Measurements from ENCODE around the gene TSPAN7. TPM values are rescaled to one million over a fixed set of nuclear protein-coding genes. Genes with fewer than 3 reads are reported as not detected.

TSPAN7 gene
- total and polyA plus RNA-seq, 9 of the 15 experiments (the other 6 are each of a cell fraction or from before 2014, with no cell fraction given): 0.07 to 0.29 (median 0.12) TPM; not detected in 1

DNA sequence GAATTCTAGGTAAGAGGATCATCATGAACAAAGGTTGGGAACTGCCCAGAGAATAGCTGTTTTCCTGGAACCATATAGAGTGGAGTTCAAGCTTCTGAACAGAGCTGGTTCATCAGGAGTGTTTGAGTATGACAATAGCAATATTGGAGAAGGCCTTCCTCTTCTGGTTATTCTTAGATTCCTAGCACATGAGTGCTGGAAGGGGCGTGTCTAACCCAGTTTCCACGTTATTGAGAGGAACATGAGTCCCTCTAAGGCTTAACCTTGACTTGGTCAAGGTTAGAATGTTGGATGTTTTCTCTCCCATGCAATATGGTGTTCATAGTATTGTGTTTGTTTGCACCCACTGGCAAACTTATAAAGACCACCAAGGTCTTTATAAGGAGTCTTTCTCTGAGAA, 101.3 kb downstream of the TSPAN7 start:
- in situ Hi-C loops (cut with MboI): no loop called here
- BruUV-seq (replicated peaks): no TSS peak
- H2AFZ ChIP-seq (ENCODE audit: low read depth, low read length): no peak overlapping the region
- no peak overlapping the region for H3K4me2 ChIP-seq (ENCODE audit: insufficient read depth, low read length)
- no peak for DNase-seq (ENCODE audit: extremely low read depth in 1 of 4, low spot score in 3 of 4)
- no peaks in the 10 kb centered on the region for H3K79me2 ChIP-seq (ENCODE audit: control insufficient read depth, insufficient read depth, low read length)
- H3K9me1 ChIP-seq (ENCODE audit: control insufficient read depth, insufficient read depth, low read length): no peaks in the 10 kb centered on the region
- no peaks in the 10 kb centered on the region for H3K9me3 ChIP-seq (replicated peaks; ENCODE audit: control insufficient read depth, insufficient read depth, low read depth, low read length)
- no peak overlapping the region for H3K27ac ChIP-seq (ENCODE audit: extremely low read depth, low read depth, low read length)
- no peak for FAIRE-seq
- no peaks in the 10 kb centered on the region for H3K27me3 ChIP-seq (ENCODE audit: control insufficient read depth in 2 of 2, insufficient read depth in 2 of 2, low read length in 2 of 2)
- ATAC-seq: no peak
- no peak overlapping the region for H3K9ac ChIP-seq (ENCODE audit: insufficient read depth in 1 of 2, low read depth in 2 of 2, low read length in 2 of 2)
- no peak for TF ChIP-seq ARID1B (IDR thresholded peaks at IDR 0.05)
- TF ChIP-seq HDGF (IDR thresholded peaks at IDR 0.05): no peak
- TF ChIP-seq TFE3 (CRISPR knock-in tag; IDR thresholded peaks at IDR 0.05): no peak
- WGBS (ENCODE audit: insufficient coverage, low coverage, missing lambda C conversion rate): 23% methylated on average over 2 of the region's 2 CpGs
- no peaks in the 10 kb centered on the region for H4K20me1 ChIP-seq (replicated peaks; ENCODE audit: control insufficient read depth, insufficient read depth, low read length)
- ChIA-PET POLR2A (no interaction called here), CTCF (ENCODE audit: low intra/inter-chr PET ratio) (no interaction called here)
- no peak overlapping the region for H3K4me3 ChIP-seq
- intact Hi-C loops (cut with micrococcal nuclease): loop anchor here (5.0 kb wide), 2 partner anchors 35 to 95 kb away; no protein-coding TSS in a partner anchor
- H3K36me3 ChIP-seq (ENCODE audit: control insufficient read depth, insufficient read depth, low read length): no peaks in the 10 kb centered on the region
- peaks cover 4 to 13% of the 10 kb centered on the region in 2 experiments; a peak in 4 of 5 replicates for H3K4me1 ChIP-seq (replicated peaks in 1 of 2; ENCODE audit: control insufficient read depth in 2 of 2, insufficient read depth in 2 of 2, low read length in 2 of 2)

GRCh38 chrX:38664285-38664684, 102.9 kb downstream of the TSPAN7 start:
- Histone ChIP-seq H3K4me3 (no peak overlapping the region), H2AFZ (ENCODE audit: low read depth, low read length) (no peak overlapping the region), H3K9ac (ENCODE audit: insufficient read depth in 1 of 2, low read depth in 2 of 2, low read length in 2 of 2) (no peak overlapping the region), H3K79me2 (ENCODE audit: control insufficient read depth, insufficient read depth, low read length) (no peaks in the 10 kb centered on the region), H3K36me3 (ENCODE audit: control insufficient read depth, insufficient read depth, low read length) (no peaks in the 10 kb centered on the region), H3K27ac (ENCODE audit: extremely low read depth, low read depth, low read length) (no peak overlapping the region), H3K4me2 (ENCODE audit: insufficient read depth, low read length) (no peak overlapping the region), H3K9me3 (replicated peaks; ENCODE audit: control insufficient read depth, insufficient read depth, low read depth, low read length) (no peaks in the 10 kb centered on the region), H4K20me1 (replicated peaks; ENCODE audit: control insufficient read depth, insufficient read depth, low read length) (no peaks in the 10 kb centered on the region), H3K4me1 (replicated peaks in 1 of 2; ENCODE audit: control insufficient read depth in 2 of 2, insufficient read depth in 2 of 2, low read length in 2 of 2) (peaks cover 0 to 7% of the 10 kb centered on the region in 2 experiments; a peak in 2 of 5 replicates), H3K27me3 (ENCODE audit: control insufficient read depth in 2 of 2, insufficient read depth in 2 of 2, low read length in 2 of 2) (no peaks in the 10 kb centered on the region), H3K9me1 (ENCODE audit: control insufficient read depth, insufficient read depth, low read length) (no peaks in the 10 kb centered on the region)
- no TSS peak for BruUV-seq (replicated peaks)
- DNase-seq (ENCODE audit: extremely low read depth in 1 of 4, low spot score in 3 of 4): peak; percentile 33 to 64 (median 38)
- peak; percentile 88 for FAIRE-seq
- in situ Hi-C loops (cut with MboI) (no loop called here), intact Hi-C loops (cut with micrococcal nuclease) (loop anchor here (1.0 to 5.0 kb wide), 3 partner anchors 37 to 488 kb away; no protein-coding TSS in a partner anchor)
- ATAC-seq: peak; percentile 84
- ChIA-PET CTCF (ENCODE audit: low intra/inter-chr PET ratio) (interaction anchor here (1.4 kb wide), 1 partner anchor 488 kb away, joined by 4 read pairs; no protein-coding TSS in a partner anchor), POLR2A (no interaction called here)
- 0% methylated on average over 5 of the region's 5 CpGs for WGBS (ENCODE audit: insufficient coverage, low coverage, missing lambda C conversion rate)
- TF ChIP-seq ZNF121 (CRISPR knock-in tag; conservative IDR thresholded peaks at IDR 0.05) (no peak), CTCF (IDR thresholded peaks at IDR 0.05 in 2 of 3, conservative IDR thresholded peaks at IDR 0.05 in 1 of 3; ENCODE audit: insufficient read depth in 2 of 3, low read depth in 1 of 3, low read length in 3 of 3) (peak; percentile 52 to 59 (median 55); a peak in 5 of 6 replicates), WHSC1 (IDR thresholded peaks at IDR 0.05; ENCODE audit: low read length) (no peak)
